HCT116 (cell line): Measurements from ENCODE around the gene ATXN1L. TPM values are rescaled to one million over a fixed set of nuclear protein-coding genes. Genes with fewer than 3 reads are reported as not detected.
"Not testable (repeated sequence)": the region's sequence is repeated elsewhere in the genome, so short reads cannot be mapped to it uniquely, and the experiment has no call there.

Experiments used
- ATAC-seq: fragments of 200-7000 bp; cut with Tn5 transposase; 2 replicates; pipeline ENCODE4 v1.9.1; 2020; ENCODE audit warnings: mild to moderate bottlenecking, moderate library complexity
- BruUV-seq: library from RNA; stranded (reverse); fragments of 400-500 nt; replicated peaks from 2 replicates; lab custom pipeline; 2021; lab: Mats Ljungman, UMichigan
- CTCF ChIA-PET: fragments of 300-600 bp; sonication (Branson Sonifier 250); formaldehyde crosslinking; loops from one replicate; lab custom pipeline; 2021; ENCODE audit warnings: antibody characterized with exemption; lab: Charles Lee
- POLR2A ChIA-PET: fragments of 300-600, 350-600 bp; sonication (Branson Sonifier 250); formaldehyde crosslinking; loops from one replicate; lab custom pipeline; 2021; ENCODE audit warnings: antibody characterized with exemption; lab: Charles Lee
- RAD21 ChIA-PET, 2 experiments: fragments of 300-600 bp; sonication (Branson Sonifier 250); formaldehyde crosslinking; loops; one replicate each; lab custom pipeline; 2023; ENCODE audit warnings: low total read pairs in 2 of 2; ENCODE audit not compliant: uncharacterized antibody in 2 of 2, unreplicated experiment in 2 of 2, low non-redundant PET in 1 of 2; lab: Charles Lee
- DNase-seq: peaks from one replicate; pipeline ENCODE4 v3.0.0-alpha.2; 2010; ENCODE audit warnings: low read depth, low spot score
- H2AFZ ChIP-seq: fragments of 200-600 bp; shearing (Covaris generic), sonication (generic); 2 replicates; pipeline ENCODE4 v1.6.1; 2017; ENCODE audit warnings: low read depth, mixed run types, mixed read lengths, antibody characterized with exemption, low read length; ENCODE audit not compliant: poor library complexity, severe bottlenecking
- H3K27ac ChIP-seq: 2 replicates; pipeline ENCODE4 v1.5.1; 2012; ENCODE audit warnings: low read depth, low read length
- H3K27me3 ChIP-seq: fragments of 200-600 bp; sonication (generic); 2 replicates; pipeline ENCODE4 v1.6.1; 2016; ENCODE audit warnings: mixed run types, low read length, mixed read lengths; ENCODE audit not compliant: insufficient read depth
- H3K36me3 ChIP-seq, 2 experiments: fragments of 200-500 bp in 1 of 2; fragments of 200-600 bp in 1 of 2; sonication (Bioruptor generic) in 1 of 2; sonication (generic) in 1 of 2; 2 replicates each; pipeline versions ENCODE4 v1.5.1 to v1.6.1; 2014 to 2016; ENCODE audit warnings: low read length in 2 of 2, inconsistent platforms in 1 of 2, mixed read lengths in 1 of 2, mixed run types in 1 of 2; ENCODE audit not compliant: insufficient read depth in 2 of 2, control insufficient read depth in 1 of 2
- H3K4me1 ChIP-seq, 2 experiments: fragments of 200-600 bp in 1 of 2; sonication (generic) in 1 of 2; 2 replicates each; pipeline versions ENCODE4 v1.5.1 to v1.6.1; 2012 to 2017; ENCODE audit warnings: low read length in 2 of 2, inconsistent platforms in 1 of 2, mild to moderate bottlenecking in 1 of 2, mixed read lengths in 1 of 2, mixed run types in 1 of 2, moderate library complexity in 1 of 2; ENCODE audit not compliant: insufficient read depth in 2 of 2, control insufficient read depth in 1 of 2
- H3K4me2 ChIP-seq: fragments of 200-600 bp; sonication (generic); 2 replicates; pipeline ENCODE4 v1.6.1; 2017; ENCODE audit warnings: mixed run types, low read length, mixed read lengths
- H3K4me3 ChIP-seq, 2 experiments: fragments of 200-600 bp in 1 of 2; sonication (generic) in 1 of 2; replicated peaks in 1 of 2; 2 replicates each; pipeline ENCODE4 v1.5.1; 2011 to 2016; ENCODE audit warnings: low read length in 2 of 2, control low read depth in 1 of 2, low read depth in 1 of 2, mild to moderate bottlenecking in 1 of 2, mixed read lengths in 1 of 2, mixed run types in 1 of 2
- H3K79me2 ChIP-seq: fragments of 200-600 bp; sonication (generic); 2 replicates; pipeline ENCODE4 v1.6.1; 2017; ENCODE audit warnings: mild to moderate bottlenecking, mixed run types, low read length, moderate library complexity, mixed read lengths; ENCODE audit not compliant: insufficient read depth
- H3K9ac ChIP-seq: fragments of 200-600 bp; sonication (generic); 2 replicates; pipeline ENCODE4 v1.6.1; 2016; ENCODE audit warnings: low read length, mixed read lengths
- H3K9me2 ChIP-seq: fragments of 200-600 bp; sonication (generic), shearing (Covaris generic); 2 replicates; pipeline ENCODE4 v1.6.1; 2017; ENCODE audit warnings: mixed run types, mild to moderate bottlenecking, moderate library complexity; ENCODE audit not compliant: insufficient read depth
- H3K9me3 ChIP-seq, 2 experiments: fragments of 200-500 bp in 1 of 2; fragments of 200-600 bp in 1 of 2; sonication (Bioruptor generic) in 1 of 2; sonication (generic) in 1 of 2; 2 replicates each; pipeline ENCODE4 v1.6.1; 2014 to 2017; ENCODE audit warnings: low read length in 2 of 2, mixed read lengths in 2 of 2, inconsistent platforms in 1 of 2, low read depth in 1 of 2, mild to moderate bottlenecking in 1 of 2, mixed run types in 1 of 2, moderate library complexity in 1 of 2; ENCODE audit not compliant: control insufficient read depth in 1 of 2, insufficient read depth in 1 of 2
- H4K20me1 ChIP-seq: fragments of 200-600 bp; sonication (generic), shearing (Covaris generic); 2 replicates; pipeline ENCODE4 v1.6.1; 2017; ENCODE audit warnings: mixed run types, mild to moderate bottlenecking, moderate library complexity; ENCODE audit not compliant: insufficient read depth
- EZH2 ChIP-seq: fragments of 200-600 bp; sonication (generic); IDR thresholded peaks from 2 replicates; pipeline ENCODE4 v1.6.1; 2017; ENCODE audit warnings: antibody characterized with exemption, mixed run types
- SIN3A ChIP-seq: IDR thresholded peaks from 2 replicates; pipeline ENCODE4 v1.6.1; 2012; ENCODE audit warnings: low read depth
- intact Hi-C: fragments of 100-400 bp; cut with micrococcal nuclease; formaldehyde crosslinking; loops from 2 replicates; pipeline ENCODE4 v1.10.0; 2022
- total RNA-seq: library from RNA; stranded (reverse); gene quantifications from one replicate; pipeline ENCODE4 v1.2.1, GENCODE V29; 2021; ENCODE audit not compliant: unreplicated experiment
- TF ChIP-seq, protein P1 (sequence below): IDR thresholded peaks from 2 replicates; pipeline ENCODE4 v1.6.1; 2011; ENCODE audit warnings: mild to moderate bottlenecking, low read length, moderate library complexity; ENCODE audit not compliant: insufficient replicate concordance; ENCODE audit errors: extremely low read depth

Gene ATXN1L
- total RNA-seq, 1 experiment from 2014 or later: 20.5 TPM

DNA sequence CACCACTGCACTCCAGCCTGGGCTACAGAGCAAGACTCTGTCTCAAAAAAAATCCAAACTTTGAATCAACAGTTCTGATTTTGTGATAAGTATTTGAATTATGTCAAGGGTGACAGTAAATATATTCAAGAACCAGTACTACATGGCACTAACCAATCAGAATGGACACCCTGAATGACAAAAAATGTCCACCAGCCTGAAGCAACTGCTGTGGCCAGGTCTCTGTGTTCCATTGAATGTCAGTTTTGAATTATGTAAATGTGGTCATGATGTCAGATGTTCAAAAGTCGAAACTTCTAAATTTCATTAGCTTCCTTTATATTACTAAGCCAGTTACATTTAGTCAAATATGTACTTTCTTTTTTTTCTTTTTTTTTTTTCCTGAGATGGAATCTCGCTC lies 15.4 kb upstream of the ATXN1L start (continued):
- TF ChIP-seq, protein P1, sequence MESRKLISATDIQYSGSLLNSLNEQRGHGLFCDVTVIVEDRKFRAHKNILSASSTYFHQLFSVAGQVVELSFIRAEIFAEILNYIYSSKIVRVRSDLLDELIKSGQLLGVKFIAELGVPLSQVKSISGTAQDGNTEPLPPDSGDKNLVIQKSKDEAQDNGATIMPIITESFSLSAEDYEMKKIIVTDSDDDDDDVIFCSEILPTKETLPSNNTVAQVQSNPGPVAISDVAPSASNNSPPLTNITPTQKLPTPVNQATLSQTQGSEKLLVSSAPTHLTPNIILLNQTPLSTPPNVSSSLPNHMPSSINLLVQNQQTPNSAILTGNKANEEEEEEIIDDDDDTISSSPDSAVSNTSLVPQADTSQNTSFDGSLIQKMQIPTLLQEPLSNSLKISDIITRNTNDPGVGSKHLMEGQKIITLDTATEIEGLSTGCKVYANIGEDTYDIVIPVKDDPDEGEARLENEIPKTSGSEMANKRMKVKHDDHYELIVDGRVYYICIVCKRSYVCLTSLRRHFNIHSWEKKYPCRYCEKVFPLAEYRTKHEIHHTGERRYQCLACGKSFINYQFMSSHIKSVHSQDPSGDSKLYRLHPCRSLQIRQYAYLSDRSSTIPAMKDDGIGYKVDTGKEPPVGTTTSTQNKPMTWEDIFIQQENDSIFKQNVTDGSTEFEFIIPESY: no peak
- TF ChIP-seq EZH2 (no peak), SIN3A (no peak)

DNA sequence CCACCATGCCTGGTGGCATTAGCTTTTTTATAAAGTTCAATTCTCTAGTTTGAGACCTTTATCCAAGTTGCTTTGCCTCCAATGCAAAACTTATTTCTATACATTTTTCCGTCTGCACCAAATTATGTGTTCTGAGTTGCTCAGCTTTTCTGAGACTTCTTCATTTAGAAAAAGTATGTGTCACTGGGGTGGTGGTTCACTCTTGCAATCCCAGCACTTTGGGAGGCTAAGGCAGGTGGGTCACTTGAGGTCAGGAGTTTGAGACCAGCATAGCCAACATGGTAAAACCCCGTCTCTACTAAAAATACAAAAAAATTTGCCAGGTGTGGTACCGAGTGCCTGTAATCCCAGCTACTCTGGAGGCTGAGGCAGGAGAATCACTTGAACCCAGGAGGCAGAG lies 14.1 kb upstream of the ATXN1L start:
- DNase-seq, H3K9ac ChIP-seq, intact Hi-C loops, H3K27me3 ChIP-seq, RAD21 ChIA-PET, H3K4me3 ChIP-seq, H3K36me3 ChIP-seq, ATAC-seq, H3K9me2 ChIP-seq, H3K4me2 ChIP-seq, H3K4me1 ChIP-seq, H3K9me3 ChIP-seq, CTCF ChIA-PET, H4K20me1 ChIP-seq, H3K27ac ChIP-seq, BruUV-seq, H2AFZ ChIP-seq, H3K79me2 ChIP-seq: not testable (repeated sequence)
- POLR2A ChIA-PET: interaction anchor here (0.8 kb wide), 1 partner anchor 8 kb away, joined by 4 read pairs; no protein-coding TSS in a partner anchor

DNA sequence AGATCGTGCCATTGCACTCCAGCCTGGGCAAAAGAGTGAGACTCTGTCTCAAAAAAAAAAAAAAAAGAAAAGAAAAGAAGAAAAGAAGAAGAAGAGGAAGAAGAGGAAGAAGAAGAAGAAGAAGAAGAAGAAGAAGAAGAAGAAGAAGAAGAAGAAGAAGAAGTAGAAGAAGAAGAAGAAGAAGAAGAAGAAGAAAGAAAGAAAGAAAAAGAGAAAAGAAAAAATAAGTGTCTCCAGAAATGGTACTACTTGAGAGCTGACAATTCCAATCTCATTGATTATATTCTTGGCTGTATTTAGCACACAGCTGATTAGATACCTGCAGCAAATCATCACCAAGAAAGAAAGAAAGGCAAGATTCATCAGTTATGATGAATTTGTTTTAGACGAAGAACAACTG lies 13.7 kb upstream of the ATXN1L start:
- H3K4me3 ChIP-seq, H3K9me3 ChIP-seq, DNase-seq, POLR2A ChIA-PET, H3K9ac ChIP-seq, H2AFZ ChIP-seq, H3K4me1 ChIP-seq, H3K4me2 ChIP-seq, ATAC-seq, H3K79me2 ChIP-seq, H4K20me1 ChIP-seq, H3K36me3 ChIP-seq, H3K27me3 ChIP-seq, intact Hi-C loops, H3K27ac ChIP-seq, BruUV-seq, RAD21 ChIA-PET, H3K9me2 ChIP-seq, CTCF ChIA-PET: not testable (repeated sequence)
